GM19035 (cell line): ENCODE results near the gene FER1L5.

Experiments
- ATAC-seq: cut with Tn5 transposase; IDR thresholded peaks from one replicate; pipeline ENCODE4 v1.9.1; 2021; ENCODE audit not compliant: unreplicated experiment

FER1L5 gene

GRCh38 chr2:96679848-96680247, 37.3 kb downstream of the FER1L5 start:
- ATAC-seq = no peak

DNA sequence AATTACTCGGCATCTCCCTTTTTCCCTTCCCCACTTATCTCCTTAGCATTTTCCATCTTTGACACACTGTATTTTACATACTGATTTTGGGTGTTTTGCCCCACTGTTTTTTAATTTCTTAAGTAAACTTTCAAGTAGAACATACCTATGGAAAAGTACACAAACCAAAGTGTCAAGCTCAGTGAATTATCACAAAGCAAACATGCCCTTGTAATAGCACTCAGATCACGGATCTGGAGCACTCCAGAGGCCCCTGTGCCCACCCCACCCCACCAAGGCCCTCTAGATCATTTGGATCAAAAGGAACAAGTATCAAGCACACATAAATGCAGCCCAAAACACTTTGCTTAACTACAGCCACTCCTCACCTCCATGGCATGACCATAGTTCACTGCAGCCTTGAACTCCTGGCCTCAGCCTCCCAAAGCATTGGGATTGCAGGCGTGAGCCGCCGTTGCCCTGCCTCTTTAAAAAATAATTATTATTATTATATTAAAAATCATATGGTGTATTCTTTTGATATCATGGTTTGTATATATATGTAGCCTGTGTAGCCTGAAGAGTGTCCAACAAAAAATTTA, 38.1 kb downstream of the FER1L5 start:
- ATAC-seq = no peak

- ATAC-seq = no peak
Measured at GRCh38 chr2:96681540-96681939, 39.0 kb downstream of the FER1L5 start.

GRCh38 chr2:96683307-96683706, 40.7 kb downstream of the FER1L5 start:
- ATAC-seq = no peak

- ATAC-seq = no peak
Measured at GRCh38 chr2:96683972-96684820, 41.6 kb downstream of the FER1L5 start.

GRCh38 chr2:96684883-96685576, 42.5 kb downstream of the FER1L5 start:
- ATAC-seq = no peak

- no peak for ATAC-seq
Measured at GRCh38 chr2:96685577-96686459, 43.3 kb downstream of the FER1L5 start.

- ATAC-seq = no peak
Measured at GRCh38 chr2:96687266-96687665, 44.7 kb downstream of the FER1L5 start.

GRCh38 chr2:96687711-96688640, 45.4 kb downstream of the FER1L5 start:
- ATAC-seq = no peak

DNA sequence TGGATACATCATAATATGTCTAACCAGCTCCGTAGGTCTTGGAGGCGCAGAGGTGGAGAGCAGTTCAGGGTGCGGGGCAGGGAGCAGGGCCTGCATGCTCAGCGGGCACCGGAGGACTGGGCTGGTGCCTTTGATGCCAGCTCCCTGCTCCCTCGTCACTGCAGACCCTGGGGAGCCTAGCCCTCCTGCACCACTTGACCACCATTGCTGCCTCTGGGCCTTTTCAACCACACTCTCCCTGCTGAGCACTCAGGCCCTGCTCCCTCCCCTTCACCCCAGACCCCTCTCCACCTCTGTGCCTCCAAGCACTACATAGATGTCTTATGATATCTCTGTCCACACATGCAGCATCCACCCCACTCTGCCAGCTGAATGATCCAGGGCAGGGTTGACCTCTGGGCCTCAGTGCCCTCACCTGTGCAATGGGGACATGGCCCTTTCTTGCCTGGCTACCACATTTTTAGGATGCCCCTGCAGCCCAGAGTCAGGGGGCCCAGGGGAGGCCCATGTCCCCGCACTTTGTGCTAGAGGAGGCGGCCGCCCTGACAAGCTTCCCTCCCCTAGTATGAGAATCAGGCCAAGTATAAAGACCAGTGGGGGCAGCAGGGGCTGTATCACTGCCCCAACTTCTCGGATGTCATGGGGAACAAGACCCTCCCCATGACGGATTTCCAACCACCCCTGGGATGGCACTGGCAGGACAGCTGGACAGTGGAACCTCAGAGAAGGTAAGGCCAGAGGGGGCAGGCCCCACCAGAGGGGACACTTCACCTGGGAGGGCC, 46.3 kb downstream of the FER1L5 start:
- no peak for ATAC-seq

GRCh38 chr2:96689431-96689991, 46.9 kb downstream of the FER1L5 start:
- ATAC-seq = no peak

GRCh38 chr2:96690306-96691021, 47.9 kb downstream of the FER1L5 start:
- ATAC-seq = no peak

DNA sequence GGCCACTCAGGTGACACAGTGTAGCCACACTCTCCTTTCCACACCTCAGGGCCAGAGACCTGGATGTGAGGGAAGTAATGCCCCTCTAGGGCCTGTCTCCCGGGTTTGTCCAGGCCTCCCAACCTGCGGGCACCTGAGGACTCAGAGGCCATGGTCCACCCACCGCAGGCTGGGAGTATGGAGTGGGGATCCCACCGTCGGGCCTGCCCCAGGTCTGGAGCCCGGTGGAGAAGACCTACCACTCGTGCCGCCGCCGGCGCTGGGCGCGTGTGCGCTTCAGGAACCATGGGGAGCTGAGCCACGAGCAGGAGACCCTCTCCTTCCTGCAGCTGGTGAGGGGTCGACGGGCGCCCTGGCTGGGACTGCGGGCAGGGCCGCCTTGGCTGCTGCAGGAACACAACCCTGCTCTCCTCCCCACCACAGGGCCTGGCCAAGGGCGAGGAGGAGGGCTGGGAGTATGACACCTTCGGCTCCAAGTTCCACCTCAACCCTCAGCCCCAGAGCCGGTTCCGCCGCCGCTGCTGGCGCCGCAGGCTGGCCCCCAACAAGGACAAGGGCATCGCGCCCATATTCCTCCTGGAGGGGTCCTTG, 48.6 kb downstream of the FER1L5 start:
- ATAC-seq = no peak

- no peak for ATAC-seq
Measured at GRCh38 chr2:96692094-96692971, 49.8 kb downstream of the FER1L5 start.

DNA sequence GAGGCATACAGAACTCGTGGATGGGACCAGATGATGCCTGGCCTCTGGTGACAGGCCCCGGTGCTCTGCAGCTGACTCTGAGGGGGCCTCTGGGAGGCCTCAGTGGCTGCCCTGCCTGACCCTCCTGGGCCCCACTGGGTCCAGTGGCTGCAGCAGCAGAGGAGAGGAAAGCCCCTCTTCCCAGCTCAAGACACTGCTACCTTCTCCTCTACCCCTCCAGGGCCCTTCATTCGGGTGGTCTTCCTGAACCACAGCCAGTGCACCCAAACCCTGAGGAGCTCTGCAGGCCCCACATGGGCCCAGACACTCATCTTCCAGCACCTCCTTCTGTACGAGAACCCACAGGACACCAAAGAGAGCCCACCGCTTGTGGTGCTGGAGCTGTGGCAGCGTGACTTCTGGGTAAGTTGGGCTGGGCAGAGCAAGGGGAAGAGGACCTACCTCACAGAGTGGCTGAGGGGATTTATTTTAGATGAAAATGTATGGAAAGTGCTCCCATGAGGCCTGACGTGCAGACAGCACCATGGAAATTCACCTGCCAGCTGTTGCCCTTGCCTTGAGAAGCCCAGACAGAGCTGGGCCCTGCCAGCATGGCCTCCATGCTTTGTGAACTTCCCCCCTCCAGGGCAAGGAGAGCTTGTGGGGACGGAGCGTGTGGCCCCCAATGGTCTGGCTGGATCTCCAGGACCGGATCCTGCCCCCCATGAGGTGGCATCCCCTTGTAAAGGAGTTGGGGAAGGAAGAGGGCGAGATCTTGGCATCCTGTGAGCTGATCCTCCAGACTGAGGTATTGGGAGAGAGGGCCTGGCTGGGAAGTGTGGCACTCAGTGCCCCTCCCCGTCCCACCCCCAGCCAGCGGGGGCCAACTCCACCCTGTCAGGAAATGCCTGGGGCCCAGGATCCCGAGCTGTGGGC, 51.0 kb downstream of the FER1L5 start:
- ATAC-seq = no peak

GRCh38 chr2:96694279-96694678, 51.7 kb downstream of the FER1L5 start:
- ATAC-seq = no peak
